LNCaP clone FGC (cell line): ENCODE measurements around the gene PSMB8.

ENCODE experiments used
- DNase-seq: peaks from one replicate; pipeline ENCODE4 v3.0.0-alpha.2; 2011; ENCODE audit warnings: low read depth
- H3K4me3 ChIP-seq: 2 replicates; pipeline ENCODE4 v1.5.1; 2011; ENCODE audit warnings: mild to moderate bottlenecking, low read depth, low read length, control low read depth
- TF ChIP-seq, protein P1 (sequence below): IDR thresholded peaks from 2 replicates; pipeline ENCODE4 v1.5.1; 2012; ENCODE audit warnings: mild to moderate bottlenecking; ENCODE audit not compliant: control insufficient read depth, insufficient read depth; ENCODE audit errors: extremely low read depth

PSMB8 gene

DNA sequence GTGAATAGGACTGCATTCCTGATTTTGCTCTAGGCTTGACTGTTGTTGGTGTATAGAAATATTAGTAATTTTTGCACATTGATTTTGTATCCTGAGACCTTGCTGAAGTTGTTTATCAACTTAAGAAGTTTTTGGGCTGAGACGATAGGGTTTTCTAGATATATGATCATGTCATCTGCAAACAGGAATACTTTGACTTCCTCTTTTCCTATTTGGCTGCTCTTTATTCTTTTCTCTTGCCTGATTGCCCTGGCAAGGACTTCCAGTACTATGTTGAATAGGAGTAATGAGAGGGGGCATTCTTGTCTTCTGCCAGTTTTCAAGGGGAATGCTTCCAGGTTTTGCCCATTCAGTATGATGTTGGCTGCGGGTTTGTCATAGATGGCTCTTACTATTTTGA lies 40.4 kb downstream of the PSMB8 start:
- no peak for DNase-seq
- TF ChIP-seq, protein P1, sequence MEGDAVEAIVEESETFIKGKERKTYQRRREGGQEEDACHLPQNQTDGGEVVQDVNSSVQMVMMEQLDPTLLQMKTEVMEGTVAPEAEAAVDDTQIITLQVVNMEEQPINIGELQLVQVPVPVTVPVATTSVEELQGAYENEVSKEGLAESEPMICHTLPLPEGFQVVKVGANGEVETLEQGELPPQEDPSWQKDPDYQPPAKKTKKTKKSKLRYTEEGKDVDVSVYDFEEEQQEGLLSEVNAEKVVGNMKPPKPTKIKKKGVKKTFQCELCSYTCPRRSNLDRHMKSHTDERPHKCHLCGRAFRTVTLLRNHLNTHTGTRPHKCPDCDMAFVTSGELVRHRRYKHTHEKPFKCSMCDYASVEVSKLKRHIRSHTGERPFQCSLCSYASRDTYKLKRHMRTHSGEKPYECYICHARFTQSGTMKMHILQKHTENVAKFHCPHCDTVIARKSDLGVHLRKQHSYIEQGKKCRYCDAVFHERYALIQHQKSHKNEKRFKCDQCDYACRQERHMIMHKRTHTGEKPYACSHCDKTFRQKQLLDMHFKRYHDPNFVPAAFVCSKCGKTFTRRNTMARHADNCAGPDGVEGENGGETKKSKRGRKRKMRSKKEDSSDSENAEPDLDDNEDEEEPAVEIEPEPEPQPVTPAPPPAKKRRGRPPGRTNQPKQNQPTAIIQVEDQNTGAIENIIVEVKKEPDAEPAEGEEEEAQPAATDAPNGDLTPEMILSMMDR, result no peak
- H3K4me3 ChIP-seq, result no peak overlapping the region

DNA sequence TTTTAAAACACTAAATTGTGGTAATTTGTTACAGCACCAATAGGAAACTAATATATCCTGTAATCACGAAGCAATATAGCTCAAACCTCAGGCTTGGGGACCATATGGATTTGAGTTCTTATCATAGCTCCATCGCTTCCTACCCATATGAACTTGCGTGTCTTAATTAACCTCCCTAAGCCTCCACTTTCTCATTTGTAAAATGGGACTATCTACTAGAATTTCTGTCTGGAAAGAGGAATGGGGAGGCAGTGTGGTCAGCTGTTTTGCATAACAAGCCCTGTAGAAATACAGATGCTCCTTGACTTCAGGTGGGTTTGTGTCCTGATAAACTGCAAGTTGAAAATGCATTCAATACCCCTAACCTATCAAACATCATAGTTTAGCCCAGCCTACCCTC lies 44.1 kb downstream of the PSMB8 start:
- no peak overlapping the region for H3K4me3 ChIP-seq
- no peak for DNase-seq
- TF ChIP-seq, protein P1, result no peak

DNA sequence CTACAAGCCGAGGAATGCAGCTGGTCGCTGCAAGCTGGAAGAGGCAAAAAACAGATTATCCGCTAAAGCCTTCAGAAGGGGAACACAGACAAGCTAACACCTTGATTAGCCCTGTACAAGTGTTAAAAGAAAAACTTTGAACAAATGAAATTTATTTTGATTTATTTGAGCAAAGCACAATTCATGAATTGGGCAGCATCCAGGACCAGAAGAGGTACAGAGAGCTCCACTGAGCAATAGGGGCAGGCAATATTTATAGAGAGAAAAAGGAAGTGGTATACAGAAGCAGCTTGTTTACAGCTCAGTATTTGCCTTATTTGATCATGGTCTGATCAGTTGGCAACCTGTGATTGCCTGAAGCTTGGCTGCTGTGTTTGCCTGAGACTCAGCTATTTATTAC lies 44.7 kb downstream of the PSMB8 start:
- H3K4me3 ChIP-seq, result no peak overlapping the region
- DNase-seq, result no peak
- TF ChIP-seq, protein P1, result no peak

DNA sequence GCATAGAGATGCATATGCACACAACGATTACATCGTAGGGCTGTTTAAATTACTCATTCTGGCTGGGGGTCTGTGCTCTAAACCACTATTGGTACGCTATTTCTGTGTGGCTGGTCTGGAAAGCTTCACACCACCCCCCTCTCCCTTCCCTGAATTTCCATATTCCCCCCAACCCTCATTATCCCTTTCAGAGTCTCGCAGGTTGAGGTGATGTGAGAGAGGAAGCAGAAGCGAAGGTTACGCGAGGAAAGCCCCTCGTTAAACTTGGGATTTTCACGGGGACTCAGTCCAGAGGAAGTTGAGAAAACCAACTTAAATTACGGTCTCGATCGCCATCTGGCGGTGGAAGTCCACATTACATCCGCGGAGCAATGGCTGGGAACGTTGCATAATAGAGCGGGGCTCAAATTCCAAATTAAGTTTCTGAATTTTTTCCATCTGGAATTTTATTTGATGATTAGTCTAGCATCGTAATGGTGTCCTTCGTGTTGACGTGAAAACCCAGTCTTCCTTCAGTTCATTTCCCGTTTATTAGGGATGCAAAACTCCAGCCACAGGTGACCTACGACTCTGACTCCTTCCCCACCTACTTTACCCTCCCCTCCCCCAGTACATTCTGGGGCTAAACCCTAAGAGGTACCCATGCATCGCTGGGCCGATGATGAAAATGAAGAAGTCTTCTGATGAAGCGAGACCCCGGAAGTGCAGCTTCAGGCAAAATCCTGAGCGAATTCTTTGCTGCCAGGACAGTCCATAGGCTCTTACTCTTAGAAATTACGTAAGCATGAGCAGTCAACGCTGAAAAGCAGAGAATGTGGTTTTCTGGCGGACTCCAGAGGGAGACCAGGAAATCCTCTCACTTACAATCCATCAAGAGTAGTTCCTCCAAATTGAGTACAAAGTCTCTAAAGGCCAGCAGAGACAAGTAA lies 46.7 kb downstream of the PSMB8 start:
- TF ChIP-seq, protein P1, result peak; percentile 75
- DNase-seq, result peak; percentile 19
- H3K4me3 ChIP-seq, result no peak overlapping the region

DNA sequence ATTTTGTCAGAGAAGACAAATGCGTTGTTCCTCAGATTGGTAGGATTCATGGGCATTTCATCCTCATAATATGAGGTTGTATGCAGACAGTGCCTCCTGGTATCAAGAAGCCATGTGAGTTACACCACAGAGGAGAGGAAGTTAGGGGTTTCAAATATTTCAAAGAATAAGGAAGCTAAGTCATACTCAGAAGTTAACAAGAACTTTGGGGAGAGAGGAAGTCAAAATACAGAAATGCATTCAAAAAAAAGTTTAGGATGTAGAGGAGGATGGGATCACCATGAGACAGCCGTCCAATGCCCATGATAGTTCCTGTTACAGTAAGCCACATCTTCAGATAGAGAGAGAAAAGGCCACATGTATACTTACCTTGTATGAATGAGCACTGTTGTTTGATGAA lies 49.3 kb downstream of the PSMB8 start:
- TF ChIP-seq, protein P1, result no peak
- no peak for DNase-seq
- H3K4me3 ChIP-seq, result no peak overlapping the region

DNA sequence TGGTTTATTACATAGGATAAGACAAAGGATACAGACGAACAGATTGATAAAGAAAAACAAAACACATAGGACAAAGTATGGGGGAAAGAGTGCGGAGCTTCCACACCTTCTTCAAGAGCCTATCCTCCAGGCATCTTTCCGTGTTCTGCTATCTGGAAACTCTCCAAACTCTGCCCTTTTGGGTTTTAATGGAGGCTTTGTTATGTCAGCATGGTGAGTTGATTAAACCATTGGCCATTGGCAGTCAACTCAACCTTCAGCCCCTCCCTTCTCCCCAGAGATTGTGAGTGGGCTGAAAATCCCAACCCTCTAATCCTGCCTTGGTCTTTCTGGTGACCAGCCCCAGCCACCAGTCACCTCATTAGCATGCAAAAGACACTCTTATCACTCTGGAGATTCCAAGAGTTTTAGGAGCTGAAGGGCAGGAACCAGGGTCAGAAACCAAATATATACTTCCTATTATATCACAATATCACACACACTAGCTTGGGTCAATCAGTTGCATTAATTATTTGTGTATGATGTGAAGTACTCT lies 50.9 kb downstream of the PSMB8 start:
- TF ChIP-seq, protein P1, result no peak
- DNase-seq, result no peak

More for the DNA sequence above, 50.9 kb downstream of the PSMB8 start:
- no peak overlapping the region for H3K4me3 ChIP-seq
